WTC11 (cell line): ENCODE measurements around the gene COL5A2.

Source experiments
- ATF6 ChIP-seq: sonication (generic); formaldehyde crosslinking; IDR thresholded peaks from 2 replicates; pipeline ENCODE4 v1.8.1; 2023; ENCODE audit warnings: mild to moderate bottlenecking, missing genetic modification reagents
- CTCF ChIP-seq: fragments of 200-600 bp; IDR thresholded peaks from 2 replicates; pipeline ENCODE4 v1.8.0; 2022; ENCODE audit warnings: antibody characterized with exemption
- ETV6 ChIP-seq: sonication (generic); formaldehyde crosslinking; IDR thresholded peaks from 2 replicates; pipeline ENCODE4 v1.8.1; 2022; ENCODE audit warnings: mild to moderate bottlenecking, missing genetic modification reagents
- FOXK1 ChIP-seq: sonication (generic); formaldehyde crosslinking; IDR thresholded peaks from 2 replicates; pipeline ENCODE4 v1.8.0; 2022; ENCODE audit warnings: mild to moderate bottlenecking, moderate library complexity, missing genetic modification reagents
- JUN ChIP-seq: sonication (generic); formaldehyde crosslinking; IDR thresholded peaks from 2 replicates; pipeline ENCODE4 v1.8.0; 2023; ENCODE audit warnings: mild to moderate bottlenecking, missing genetic modification reagents
- MAX ChIP-seq: sonication (generic); formaldehyde crosslinking; IDR thresholded peaks from 2 replicates; pipeline ENCODE4 v1.8.0; 2022; ENCODE audit warnings: mild to moderate bottlenecking, missing genetic modification reagents
- NR3C1 ChIP-seq: sonication (generic); formaldehyde crosslinking; conservative IDR thresholded peaks from 2 replicates; pipeline ENCODE4 v1.8.1; 2023; ENCODE audit warnings: low read depth, mild to moderate bottlenecking, missing genetic modification reagents
- RORB ChIP-seq: fragments of 250-450 bp; sonication (Bioruptor Pico); IDR thresholded peaks from 2 replicates; pipeline ENCODE4 v1.9.0; 2021; ENCODE audit warnings: mild to moderate bottlenecking
- SMAD4 ChIP-seq: sonication (generic); formaldehyde crosslinking; IDR thresholded peaks from 2 replicates; pipeline ENCODE4 v1.8.0; 2022; ENCODE audit warnings: mild to moderate bottlenecking, missing genetic modification reagents
- SP1 ChIP-seq: sonication (generic); formaldehyde crosslinking; conservative IDR thresholded peaks from 2 replicates; pipeline ENCODE4 v1.8.1; 2022; ENCODE audit warnings: missing genetic modification reagents
- TEAD4 ChIP-seq: sonication (generic); formaldehyde crosslinking; IDR thresholded peaks from 2 replicates; pipeline ENCODE4 v1.8.0; 2022; ENCODE audit warnings: mild to moderate bottlenecking, missing genetic modification reagents
- ZNF263 ChIP-seq: sonication (generic); formaldehyde crosslinking; IDR thresholded peaks from 2 replicates; pipeline ENCODE4 v1.8.1; 2022; ENCODE audit warnings: low read depth, mild to moderate bottlenecking, moderate library complexity, missing genetic modification reagents
- ZNF281 ChIP-seq: sonication (generic); formaldehyde crosslinking; IDR thresholded peaks from 2 replicates; pipeline ENCODE4 v1.8.0; 2023; ENCODE audit warnings: mild to moderate bottlenecking, missing genetic modification reagents

GRCh38 chr2:189218236-189218635 is 38.7 kb upstream of the COL5A2 start:
- TF ChIP-seq CTCF (no peak), SMAD4 (no peak), ATF6 (CRISPR knock-in tag) (no peak), NR3C1 (CRISPR knock-in tag) (no peak), TEAD4 (CRISPR knock-in tag) (no peak), ZNF263 (CRISPR knock-in tag) (no peak), SP1 (CRISPR knock-in tag) (no peak), FOXK1 (CRISPR knock-in tag) (no peak), MAX (CRISPR knock-in tag) (no peak), ETV6 (CRISPR knock-in tag) (no peak), ZNF281 (CRISPR knock-in tag) (no peak), JUN (no peak), RORB (CRISPR knock-in tag) (no peak)
